LoVo (cell line): ENCODE measurements around the gene MYH6.
"Not testable (repeated sequence)": the region's sequence is repeated elsewhere in the genome, so short reads cannot be mapped to it uniquely, and the experiment has no call there.

Experiments
- DNase-seq: peaks from one replicate; pipeline ENCODE4 v3.0.0-alpha.2; 2016; ENCODE audit warnings: low spot score

The MYH6 gene

GRCh38 chr14:23407516-23408306 is at the start of gene MYH6:
TSS of gene MYH6 (minus strand) at chr14:23408273. CDS start at chr14:23407223, 1,050 bp downstream.
- DNase-seq = no peak

- not testable (repeated sequence) for DNase-seq
Measured at GRCh38 chr14:23456883-23457586, 49.0 kb upstream of the MYH6 start.

GRCh38 chr14:23454445-23454856 is 46.4 kb upstream of the MYH6 start:
- no peak for DNase-seq

- DNase-seq = no peak
Measured at GRCh38 chr14:23452237-23452636, 44.2 kb upstream of the MYH6 start.

- no peak for DNase-seq
Measured at GRCh38 chr14:23450379-23450778, 42.3 kb upstream of the MYH6 start.

- no peak for DNase-seq
Measured at GRCh38 chr14:23449314-23449713, 41.2 kb upstream of the MYH6 start.

- DNase-seq = peak; percentile 31
Measured at GRCh38 chr14:23447361-23448350, 39.6 kb upstream of the MYH6 start.

GRCh38 chr14:23446291-23446851 is 38.3 kb upstream of the MYH6 start:
- DNase-seq = no peak

GRCh38 chr14:23445773-23446172 is 37.7 kb upstream of the MYH6 start:
- DNase-seq = no peak

- DNase-seq = no peak
Measured at GRCh38 chr14:23444314-23444713, 36.2 kb upstream of the MYH6 start.

GRCh38 chr14:23443881-23444280 is 35.8 kb upstream of the MYH6 start:
- no peak for DNase-seq

GRCh38 chr14:23443411-23443812 is 35.3 kb upstream of the MYH6 start:
- no peak for DNase-seq

GRCh38 chr14:23442721-23443356 is 34.8 kb upstream of the MYH6 start:
- no peak for DNase-seq

- DNase-seq = no peak
Measured at GRCh38 chr14:23441076-23441475, 33.0 kb upstream of the MYH6 start.

GRCh38 chr14:23439107-23439835 is 31.2 kb upstream of the MYH6 start:
- DNase-seq = no peak

GRCh38 chr14:23438101-23438971 is 30.3 kb upstream of the MYH6 start:
- DNase-seq = no peak

- no peak for DNase-seq
Measured at GRCh38 chr14:23437133-23438100, 29.3 kb upstream of the MYH6 start.

- no peak for DNase-seq
Measured at GRCh38 chr14:23436327-23437132, 28.5 kb upstream of the MYH6 start.
